ENCODE measurements around the gene ZSCAN9.

DNA sequence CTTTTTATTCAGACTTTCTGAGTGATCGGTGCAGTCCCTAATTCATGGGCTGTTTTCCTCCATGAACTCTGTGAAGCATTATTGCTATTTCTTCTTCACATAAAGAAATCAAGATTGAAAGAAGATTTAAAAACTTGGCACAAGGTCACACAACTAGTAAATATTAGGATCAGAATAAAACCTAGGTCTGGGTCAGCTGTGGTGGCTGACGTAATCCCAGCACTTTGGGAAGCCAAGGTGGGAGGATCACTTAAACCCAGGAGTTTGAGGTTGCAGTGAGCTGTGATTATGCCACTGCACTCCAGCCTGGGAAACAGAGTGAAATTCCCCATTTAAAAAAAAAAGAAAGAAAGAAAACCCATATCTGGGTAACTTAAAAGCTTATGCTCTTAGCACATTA is 1.4 kb downstream of the ZSCAN9 start:
- TF ChIP-seq, protein P1, sequence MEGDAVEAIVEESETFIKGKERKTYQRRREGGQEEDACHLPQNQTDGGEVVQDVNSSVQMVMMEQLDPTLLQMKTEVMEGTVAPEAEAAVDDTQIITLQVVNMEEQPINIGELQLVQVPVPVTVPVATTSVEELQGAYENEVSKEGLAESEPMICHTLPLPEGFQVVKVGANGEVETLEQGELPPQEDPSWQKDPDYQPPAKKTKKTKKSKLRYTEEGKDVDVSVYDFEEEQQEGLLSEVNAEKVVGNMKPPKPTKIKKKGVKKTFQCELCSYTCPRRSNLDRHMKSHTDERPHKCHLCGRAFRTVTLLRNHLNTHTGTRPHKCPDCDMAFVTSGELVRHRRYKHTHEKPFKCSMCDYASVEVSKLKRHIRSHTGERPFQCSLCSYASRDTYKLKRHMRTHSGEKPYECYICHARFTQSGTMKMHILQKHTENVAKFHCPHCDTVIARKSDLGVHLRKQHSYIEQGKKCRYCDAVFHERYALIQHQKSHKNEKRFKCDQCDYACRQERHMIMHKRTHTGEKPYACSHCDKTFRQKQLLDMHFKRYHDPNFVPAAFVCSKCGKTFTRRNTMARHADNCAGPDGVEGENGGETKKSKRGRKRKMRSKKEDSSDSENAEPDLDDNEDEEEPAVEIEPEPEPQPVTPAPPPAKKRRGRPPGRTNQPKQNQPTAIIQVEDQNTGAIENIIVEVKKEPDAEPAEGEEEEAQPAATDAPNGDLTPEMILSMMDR (IDR thresholded peaks at IDR 0.05; ENCODE audit: insufficient read depth, low read length, poor library complexity, severe bottlenecking): no peak
- no peak for TF ChIP-seq EZH2phosphoT487 (conservative IDR thresholded peaks at IDR 0.05; ENCODE audit: low read length)
